Coronary artery (tissue), 2 donors: ENCODE results near the gene NOD1.
"Not testable (repeated sequence)": the region's sequence is repeated elsewhere in the genome, so short reads cannot be mapped to it uniquely, and the experiment has no call there.

Source experiments
- DNase-seq: peaks from one replicate; pipeline ENCODE4 v3.0.0-alpha.2; 2017; ENCODE audit warnings: low spot score
- H3K27ac ChIP-seq, 2 donors: fragments of 200-600 bp; sonication (generic); one replicate each; pipeline ENCODE4 v1.5.1; 2016 to 2019
- H3K4me3 ChIP-seq: fragments of 200-600 bp; sonication (generic); 2 replicates; pipeline ENCODE4 v1.5.1; 2016; ENCODE audit warnings: mild to moderate bottlenecking, moderate library complexity
- CTCF ChIP-seq: fragments of 200-600 bp; sonication (generic); IDR thresholded peaks from one replicate; pipeline ENCODE4 v1.5.1; 2019; ENCODE audit warnings: antibody characterized with exemption

The NOD1 gene

DNA sequence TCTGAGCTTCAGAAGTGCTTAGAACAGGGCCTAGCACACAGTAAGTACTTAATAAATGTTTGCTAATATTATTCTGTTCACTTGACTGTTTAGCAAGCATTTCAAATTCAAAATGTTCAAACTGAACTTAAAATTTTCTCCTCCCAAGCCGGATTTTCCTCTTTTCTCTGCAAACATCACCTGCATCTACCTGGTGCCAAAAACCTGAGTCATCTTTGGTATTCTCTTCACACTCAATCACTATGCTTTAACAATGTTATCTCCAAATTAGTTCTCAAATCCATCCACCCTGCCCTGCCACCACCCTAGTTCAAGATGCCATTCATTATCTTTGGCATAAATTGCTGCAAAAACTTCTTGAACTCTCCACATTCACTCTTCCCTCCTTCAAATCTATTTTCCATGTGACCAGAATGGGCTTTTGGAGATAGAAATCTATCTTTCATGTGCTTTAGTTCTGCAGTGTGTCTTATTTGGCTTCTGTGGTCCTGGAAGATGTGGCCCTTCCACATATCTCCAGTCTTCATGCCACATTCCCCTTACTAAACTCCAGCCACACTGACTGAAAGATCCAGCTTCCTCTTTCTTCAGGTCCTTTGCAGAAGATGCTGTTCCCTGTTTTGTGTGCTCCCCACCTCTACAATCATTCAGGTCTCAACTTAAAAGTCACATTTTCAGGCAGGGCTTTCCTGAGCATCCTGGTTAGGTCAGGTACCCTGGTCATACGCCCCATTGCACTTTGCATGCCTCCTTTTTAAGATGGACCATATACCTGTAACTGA, 24.1 kb upstream of the NOD1 start:
- no peak overlapping the region for H3K27ac ChIP-seq
- TF ChIP-seq CTCF, result no peak
- no peak for DNase-seq
- H3K4me3 ChIP-seq, result no peak overlapping the region

- TF ChIP-seq CTCF, result no peak
- no peak for DNase-seq
- Histone ChIP-seq H3K4me3 (no peak overlapping the region), H3K27ac (no peak overlapping the region)
Measured at GRCh38 chr7:30501264-30501663, 22.7 kb upstream of the NOD1 start.

DNA sequence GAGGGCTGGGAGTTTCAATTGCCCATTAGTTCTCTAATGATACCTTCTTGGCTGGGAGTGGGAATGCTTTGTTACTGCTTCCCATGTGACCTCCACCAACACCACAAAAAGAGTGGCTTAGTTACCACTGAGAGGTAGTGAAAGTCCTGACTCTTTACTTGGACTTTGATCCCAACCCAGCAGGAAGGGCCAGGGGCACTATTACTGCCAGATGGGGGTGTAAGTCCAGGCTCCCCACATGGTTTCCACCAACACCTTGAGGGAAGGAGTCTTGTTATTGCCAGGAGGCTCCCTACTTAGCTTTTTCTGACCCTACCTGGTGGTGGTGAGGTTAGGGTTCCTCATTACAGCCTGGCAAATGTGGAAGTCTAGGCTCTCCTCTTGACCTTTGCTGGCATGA, 14.6 kb upstream of the NOD1 start:
- DNase-seq, result no peak
- Histone ChIP-seq H3K4me3 (no peak overlapping the region), H3K27ac (no peak overlapping the region)
- no peak for TF ChIP-seq CTCF

DNA sequence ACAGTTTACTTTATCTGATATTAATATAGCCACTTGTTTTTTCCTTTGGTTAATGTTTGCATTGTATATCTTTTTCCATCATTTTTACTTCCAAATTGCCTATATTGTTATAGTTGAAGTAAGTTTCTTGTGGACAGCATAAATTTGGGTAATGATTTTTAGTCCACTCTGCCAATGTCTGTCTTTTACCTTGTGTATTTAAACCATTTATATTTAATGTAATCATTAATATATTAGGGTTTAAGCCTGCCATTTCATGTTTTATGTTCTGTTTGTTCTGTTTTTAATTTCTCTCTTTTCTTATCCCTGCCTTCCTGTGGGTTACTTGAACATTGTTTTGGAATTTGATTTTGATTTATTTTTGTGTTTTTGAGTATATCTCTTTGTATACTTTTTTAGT, 12.8 kb upstream of the NOD1 start:
- Histone ChIP-seq H3K27ac (no peak overlapping the region), H3K4me3 (no peak overlapping the region)
- DNase-seq, result no peak
- TF ChIP-seq CTCF, result no peak

DNA sequence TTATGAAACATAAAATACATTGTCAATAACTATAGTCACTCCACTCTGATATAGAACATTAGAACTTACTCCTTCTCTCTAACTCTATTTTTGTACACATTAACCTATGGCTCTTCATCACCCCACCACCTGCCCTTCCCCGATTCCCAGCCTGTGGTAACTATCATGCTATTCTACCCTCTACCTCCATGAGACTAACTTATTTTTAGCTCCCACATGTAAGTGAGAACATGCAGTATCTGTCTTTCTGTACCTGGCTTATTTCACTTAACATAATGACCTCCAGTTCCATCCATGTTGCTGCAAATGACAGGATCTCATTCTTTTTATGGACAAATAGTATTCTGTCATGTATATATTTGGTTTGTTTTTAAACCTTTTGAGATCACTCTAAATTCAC, 8.8 kb upstream of the NOD1 start:
- no peak overlapping the region for H3K4me3 ChIP-seq
- no peak overlapping the region for H3K27ac ChIP-seq
- no peak for TF ChIP-seq CTCF

GRCh38 chr7:30485667-30486066, 7.1 kb upstream of the NOD1 start:
- TF ChIP-seq CTCF, result no peak
- DNase-seq, result no peak
- no peak overlapping the region for H3K27ac ChIP-seq
- no peak overlapping the region for H3K4me3 ChIP-seq

More for the DNA sequence above, 8.8 kb upstream of the NOD1 start:
- DNase-seq, result no peak

DNA sequence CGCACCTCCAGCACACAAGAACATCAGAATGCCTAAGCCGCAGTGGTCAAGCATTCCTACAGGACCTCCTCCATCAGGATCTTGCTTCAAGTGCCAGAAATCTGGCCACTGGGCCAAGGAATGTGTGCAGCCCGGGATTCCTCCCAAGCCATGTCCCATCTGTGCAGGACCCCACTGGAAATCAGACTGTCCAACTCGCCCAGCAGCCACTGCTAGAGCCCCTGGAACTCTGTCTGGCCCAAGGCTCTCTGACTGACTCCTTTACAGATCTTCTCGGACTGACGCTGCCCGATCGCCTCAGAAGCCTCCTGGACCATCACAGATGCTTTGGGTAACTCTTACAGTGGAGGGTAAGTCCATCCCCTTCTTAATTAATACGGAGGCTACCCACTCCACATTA, 2.8 kb upstream of the NOD1 start:
- H3K4me3 ChIP-seq, H3K27ac ChIP-seq, DNase-seq: not testable (repeated sequence)
